GM06990 (cell line): Measurements from ENCODE around the gene FDX1.

ENCODE experiments used
- DNase-seq: peaks from one replicate; pipeline ENCODE4 v3.0.0-alpha.2; 2011; ENCODE audit not compliant: insufficient read length; ENCODE audit errors: extremely low read depth
- H3K27me3 ChIP-seq: replicated peaks from 2 replicates; pipeline ENCODE4 v1.6.0; 2011; ENCODE audit warnings: low read length; ENCODE audit not compliant: control insufficient read depth, insufficient read depth
- H3K36me3 ChIP-seq: 2 replicates; pipeline ENCODE4 v1.5.1; 2011; ENCODE audit warnings: low read length; ENCODE audit not compliant: control insufficient read depth, insufficient read depth
- H3K4me3 ChIP-seq: replicated peaks from 2 replicates; pipeline ENCODE4 v1.5.1; 2011; ENCODE audit warnings: low read depth, mild to moderate bottlenecking, control low read depth, low read length
- TF ChIP-seq, protein P1 (sequence below): IDR thresholded peaks from 2 replicates; pipeline ENCODE4 v1.5.1; 2011; ENCODE audit warnings: low read length, control low read depth, mild to moderate bottlenecking, inconsistent platforms; ENCODE audit not compliant: insufficient read depth, poor library complexity, severe bottlenecking

FDX1 gene

DNA sequence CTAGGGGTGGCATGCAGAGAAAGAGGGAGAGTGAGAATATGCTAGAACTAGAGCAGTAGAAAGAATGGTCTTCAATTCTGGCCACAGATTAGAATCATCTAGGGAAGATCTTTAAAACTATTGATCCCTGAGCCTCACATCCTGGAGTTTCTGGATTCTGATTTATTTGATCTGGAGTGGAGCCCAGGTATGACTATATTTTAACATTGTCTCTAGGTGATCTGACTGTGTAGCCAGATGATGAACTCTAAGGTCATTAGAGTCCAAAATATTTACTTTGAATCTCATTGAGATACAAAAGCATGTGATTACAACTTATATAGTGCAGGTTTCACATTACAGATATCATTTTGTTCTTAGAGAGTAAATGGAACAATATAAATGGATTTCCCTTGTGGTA lies 79.7 kb downstream of the FDX1 start:
- TF ChIP-seq, protein P1, sequence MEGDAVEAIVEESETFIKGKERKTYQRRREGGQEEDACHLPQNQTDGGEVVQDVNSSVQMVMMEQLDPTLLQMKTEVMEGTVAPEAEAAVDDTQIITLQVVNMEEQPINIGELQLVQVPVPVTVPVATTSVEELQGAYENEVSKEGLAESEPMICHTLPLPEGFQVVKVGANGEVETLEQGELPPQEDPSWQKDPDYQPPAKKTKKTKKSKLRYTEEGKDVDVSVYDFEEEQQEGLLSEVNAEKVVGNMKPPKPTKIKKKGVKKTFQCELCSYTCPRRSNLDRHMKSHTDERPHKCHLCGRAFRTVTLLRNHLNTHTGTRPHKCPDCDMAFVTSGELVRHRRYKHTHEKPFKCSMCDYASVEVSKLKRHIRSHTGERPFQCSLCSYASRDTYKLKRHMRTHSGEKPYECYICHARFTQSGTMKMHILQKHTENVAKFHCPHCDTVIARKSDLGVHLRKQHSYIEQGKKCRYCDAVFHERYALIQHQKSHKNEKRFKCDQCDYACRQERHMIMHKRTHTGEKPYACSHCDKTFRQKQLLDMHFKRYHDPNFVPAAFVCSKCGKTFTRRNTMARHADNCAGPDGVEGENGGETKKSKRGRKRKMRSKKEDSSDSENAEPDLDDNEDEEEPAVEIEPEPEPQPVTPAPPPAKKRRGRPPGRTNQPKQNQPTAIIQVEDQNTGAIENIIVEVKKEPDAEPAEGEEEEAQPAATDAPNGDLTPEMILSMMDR, result no peak
- no peaks in the 10 kb centered on the region for H3K36me3 ChIP-seq
- no peak for DNase-seq
- H3K27me3 ChIP-seq, result peaks cover 2% of the 10 kb centered on the region; the same call in 1 of the 2 replicates
- no peak overlapping the region for H3K4me3 ChIP-seq

DNA sequence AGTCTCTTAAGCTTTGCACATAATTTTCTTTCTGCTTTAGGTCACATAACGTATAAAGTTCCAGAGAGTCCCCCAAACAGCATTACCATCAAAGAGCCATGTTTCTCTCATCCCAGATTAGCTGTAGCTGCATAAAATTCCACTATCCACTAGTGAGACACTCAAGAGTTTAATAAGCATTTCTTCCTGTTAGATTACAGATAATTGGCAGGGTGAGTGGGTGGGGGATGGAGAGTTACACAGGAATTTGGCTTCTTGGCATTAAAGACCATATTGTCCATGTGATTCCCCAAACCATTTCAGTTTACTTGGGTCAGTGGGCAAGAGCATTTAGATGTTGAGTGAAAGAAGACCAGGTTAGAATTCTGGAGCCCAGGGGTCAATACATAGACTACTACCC lies 82.3 kb downstream of the FDX1 start:
- Histone ChIP-seq H3K4me3 (no peak overlapping the region), H3K36me3 (no peaks in the 10 kb centered on the region), H3K27me3 (peaks cover 2% of the 10 kb centered on the region; the same call in 1 of the 2 replicates)
- no peak for DNase-seq
- TF ChIP-seq, protein P1, result no peak

DNA sequence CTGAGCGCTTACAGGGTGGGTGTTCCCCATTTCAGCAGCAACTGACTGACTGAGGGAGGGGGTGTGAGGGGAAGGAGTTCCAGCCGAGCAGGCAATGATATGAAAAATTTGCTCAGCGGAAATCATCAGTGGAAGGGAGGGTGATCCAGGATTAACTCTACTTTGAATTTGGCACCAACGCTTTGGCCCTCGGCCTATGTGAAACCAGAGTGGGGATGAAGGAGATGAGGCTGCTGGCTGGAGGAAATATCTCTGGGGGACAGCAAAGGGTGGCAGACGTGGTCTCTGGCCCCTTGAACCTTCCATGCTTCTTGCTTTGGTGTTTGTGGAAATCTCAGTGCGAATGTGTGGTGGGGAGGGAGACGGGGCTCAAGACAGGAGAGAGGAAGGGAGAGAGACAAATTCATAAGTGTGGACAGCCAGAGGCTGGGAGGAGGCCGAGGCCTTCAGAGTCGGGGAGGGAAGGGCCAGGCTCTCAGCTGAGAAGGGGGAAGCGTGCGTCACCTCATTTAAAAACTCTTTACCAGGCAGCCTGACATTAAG lies 83.6 kb downstream of the FDX1 start:
- Histone ChIP-seq H3K27me3 (peaks cover 2% of the 10 kb centered on the region; the same call in 1 of the 2 replicates), H3K36me3 (no peaks in the 10 kb centered on the region), H3K4me3 (no peak overlapping the region)
- TF ChIP-seq, protein P1, result no peak
- no peak for DNase-seq

DNA sequence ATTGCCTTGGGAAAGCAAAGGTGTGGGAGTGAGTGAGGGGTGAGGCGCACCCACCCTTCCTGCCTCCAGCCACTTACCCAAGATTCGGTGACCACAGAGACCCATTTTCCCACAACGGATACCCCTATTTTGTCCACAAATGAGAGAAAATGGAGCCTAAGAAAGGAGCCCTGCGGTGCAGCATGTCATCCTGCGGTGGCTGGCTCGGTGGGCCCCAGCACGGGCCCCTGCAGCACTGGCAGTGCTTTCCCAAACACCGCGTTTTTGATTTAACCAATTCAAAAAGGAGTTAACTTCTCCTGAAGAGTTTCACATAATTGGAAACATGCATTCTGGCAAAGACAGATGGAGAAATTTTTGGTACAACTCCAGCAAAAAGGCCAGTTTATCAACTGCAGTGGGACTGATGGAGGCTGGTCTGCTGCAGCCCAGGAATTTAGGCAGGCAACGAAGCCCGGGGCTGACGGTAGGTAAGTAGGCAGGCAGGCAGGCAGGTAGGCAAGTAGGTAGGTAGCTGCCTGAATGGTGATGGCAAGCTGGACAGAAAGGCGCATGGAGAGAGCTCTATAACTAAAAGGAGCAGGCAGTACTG lies 84.2 kb downstream of the FDX1 start:
- Histone ChIP-seq H3K36me3 (no peaks in the 10 kb centered on the region), H3K4me3 (no peak overlapping the region), H3K27me3 (peaks cover 2% of the 10 kb centered on the region; the same call in 1 of the 2 replicates)
- DNase-seq, result no peak
- TF ChIP-seq, protein P1, result no peak
